AML-193 (cell line): ENCODE results near the gene OR4A16.

Experiments used
- DNase-seq, 2 experiments: peaks; one replicate each; lab custom pipeline; 2025; lab: John Stamatoyannopoulos, UW

OR4A16 gene, protein sequence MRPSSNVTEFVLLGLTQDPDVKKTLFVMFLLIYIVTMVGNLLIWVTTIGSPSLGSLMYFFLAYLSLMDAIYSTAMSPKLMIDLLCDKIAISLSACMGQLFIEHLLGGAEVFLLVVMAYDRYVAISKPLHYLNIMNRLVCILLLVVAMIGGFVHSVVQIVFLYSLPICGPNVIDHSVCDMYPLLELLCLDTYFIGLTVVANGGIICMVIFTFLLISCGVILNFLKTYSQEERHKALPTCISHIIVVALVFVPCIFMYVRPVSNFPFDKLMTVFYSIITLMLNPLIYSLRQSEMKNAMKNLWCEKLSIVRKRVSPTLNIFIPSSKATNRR

GRCh38 chr11:55342901-55343300 lies at the start of gene OR4A16:
Gene OR4A16, plus strand, starts transcription at chr11:55343201. Its CDS starts 0 bp downstream, at chr11:55343201.
- DNase-seq = no peak

- no peak for DNase-seq
Measured at GRCh38 chr11:55324500-55324899, 18.5 kb upstream of the OR4A16 start.

GRCh38 chr11:55345306-55345705 lies 2.3 kb downstream of the OR4A16 start:
- no peak for DNase-seq

DNA sequence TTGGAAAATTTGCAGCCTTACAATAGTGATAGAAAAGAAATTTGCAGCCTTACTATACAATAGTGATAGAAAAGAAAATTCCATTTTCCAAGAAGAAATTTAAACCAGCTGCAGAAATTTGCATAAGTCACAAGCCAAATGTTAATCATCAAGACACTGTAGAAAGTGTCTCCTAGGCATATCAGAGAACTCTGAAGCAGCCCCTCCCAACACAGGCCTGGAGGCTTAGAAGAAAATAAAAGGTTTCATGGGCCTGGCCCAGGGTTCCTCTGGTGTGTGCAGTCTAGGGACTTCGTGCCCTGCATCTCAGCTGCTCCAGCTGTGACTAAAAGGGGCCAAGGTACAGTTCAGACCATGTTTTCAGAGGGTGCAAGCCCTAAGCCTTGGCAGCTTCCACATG lies 6.0 kb downstream of the OR4A16 start:
- DNase-seq = no peak

GRCh38 chr11:55357560-55358184 lies 14.7 kb downstream of the OR4A16 start:
- DNase-seq = peak; percentile 2 to 25

GRCh38 chr11:55367674-55368073 lies 24.7 kb downstream of the OR4A16 start, which contains the start of gene OR4A15:
Gene OR4A15, plus strand, starts transcription at chr11:55367974. Its CDS starts 0 bp downstream, at chr11:55367974.
- no peak for DNase-seq
